Ascending aorta (tissue), 2 donors: ENCODE measurements around the gene EPB41L2. TPM values are rescaled to one million over a fixed set of nuclear protein-coding genes. Genes with fewer than 3 reads are reported as not detected.

Experiments
- DNase-seq, 2 donors: peaks; one replicate each; pipeline ENCODE4 v3.0.0-alpha.2; 2019; ENCODE audit warnings: low spot score in 2 of 2
- H3K27ac ChIP-seq, 2 donors: fragments of 200-600 bp; sonication (generic); one replicate each; pipeline ENCODE4 v1.5.1; 2016 to 2017; ENCODE audit warnings: mild to moderate bottlenecking in 1 of 2
- H3K27me3 ChIP-seq: fragments of 200-600 bp; sonication (generic); one replicate; pipeline ENCODE4 v1.5.1; 2017
- H3K36me3 ChIP-seq, 2 donors: fragments of 200-600 bp; sonication (generic); one replicate each; pipeline ENCODE4 v1.5.1; 2016
- H3K4me1 ChIP-seq, 2 donors: fragments of 200-600 bp; sonication (generic); one replicate each; pipeline ENCODE4 v1.5.1; 2016 to 2017; ENCODE audit warnings: mild to moderate bottlenecking in 1 of 2
- H3K4me3 ChIP-seq, 2 donors: fragments of 200-600 bp; sonication (generic); one replicate each; pipeline ENCODE4 v1.5.1; 2016 to 2017; ENCODE audit warnings: mild to moderate bottlenecking in 1 of 2
- H3K9me3 ChIP-seq, 2 donors: fragments of 200-600 bp; sonication (generic); one replicate each; pipeline ENCODE4 v1.5.1; 2016
- CTCF ChIP-seq, 3 experiments: fragments of 200-600 bp in 2 of 3; fragments of 450-650 bp in 1 of 3; sonication (generic) in 2 of 3; IDR thresholded peaks; one replicate each; pipeline ENCODE4 v1.5.1; 2016 to 2019; ENCODE audit warnings: antibody characterized with exemption in 3 of 3, mild to moderate bottlenecking in 1 of 3, moderate library complexity in 1 of 3
- intact Hi-C: fragments of 100-400 bp; cut with DNase I; formaldehyde crosslinking; loops from one replicate; pipeline ENCODE4 v1.15.1; 2023
- total RNA-seq: library from RNA; depleted of rRNA; stranded (reverse); fragments of >200 nt; gene quantifications from one replicate; pipeline ENCODE4 v1.1.0, GENCODE V29; 2016

The EPB41L2 gene
- total RNA-seq, 1 donor from 2014 or later, result 163 TPM

GRCh38 chr6:130966344-130966980 is 96.6 kb downstream of the EPB41L2 start:
- intact Hi-C loops, result loop anchor here (2.0 to 5.0 kb wide), 3 partner anchors 46 to 96 kb away; partner anchors contain the start of gene EPB41L2
- DNase-seq, result no peak
- no peak for TF ChIP-seq CTCF (IDR thresholded peaks at IDR 0.05)
- peaks cover 0 to 26% of the 10 kb centered on the region in 2 donors for H3K4me1 ChIP-seq
- H3K4me3 ChIP-seq, result peak overlapping the region in 1 of 2 donors; percentile 66
- H3K27ac ChIP-seq, result peak overlapping the region in 1 of 2 donors; percentile 54
- H3K36me3 ChIP-seq, result no peaks in the 10 kb centered on the region
- no peaks in the 10 kb centered on the region for H3K9me3 ChIP-seq
- H3K27me3 ChIP-seq, result no peaks in the 10 kb centered on the region

DNA sequence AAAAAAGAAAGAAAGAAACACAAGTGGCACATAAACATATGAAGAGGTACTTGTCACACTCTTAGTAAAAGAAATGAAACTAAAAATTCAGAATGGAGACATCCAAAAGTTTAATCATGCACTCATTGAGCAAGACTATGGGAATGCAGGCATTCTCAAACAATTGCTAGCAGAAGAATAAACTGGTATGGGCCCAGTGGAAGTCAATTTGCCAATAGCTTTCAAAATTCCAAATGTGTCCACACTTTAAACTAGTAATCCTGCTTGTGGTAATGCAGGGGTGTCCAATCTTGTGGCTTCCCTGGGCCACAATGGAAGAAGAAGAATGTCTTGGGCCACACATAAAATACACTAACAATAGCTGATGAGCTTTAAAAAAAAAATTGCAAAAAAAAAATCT is 97.4 kb downstream of the EPB41L2 start:
- TF ChIP-seq CTCF (IDR thresholded peaks at IDR 0.05), result no peak
- Histone ChIP-seq H3K36me3 (no peaks in the 10 kb centered on the region), H3K4me3 (no peak overlapping the region), H3K27ac (no peak overlapping the region), H3K4me1 (peaks cover 0 to 24% of the 10 kb centered on the region in 2 donors), H3K27me3 (no peaks in the 10 kb centered on the region), H3K9me3 (no peaks in the 10 kb centered on the region)
- no peak for DNase-seq
- intact Hi-C loops, result loop anchor here (2.0 to 5.0 kb wide), 3 partner anchors 47 to 97 kb away; partner anchors contain the start of gene EPB41L2

DNA sequence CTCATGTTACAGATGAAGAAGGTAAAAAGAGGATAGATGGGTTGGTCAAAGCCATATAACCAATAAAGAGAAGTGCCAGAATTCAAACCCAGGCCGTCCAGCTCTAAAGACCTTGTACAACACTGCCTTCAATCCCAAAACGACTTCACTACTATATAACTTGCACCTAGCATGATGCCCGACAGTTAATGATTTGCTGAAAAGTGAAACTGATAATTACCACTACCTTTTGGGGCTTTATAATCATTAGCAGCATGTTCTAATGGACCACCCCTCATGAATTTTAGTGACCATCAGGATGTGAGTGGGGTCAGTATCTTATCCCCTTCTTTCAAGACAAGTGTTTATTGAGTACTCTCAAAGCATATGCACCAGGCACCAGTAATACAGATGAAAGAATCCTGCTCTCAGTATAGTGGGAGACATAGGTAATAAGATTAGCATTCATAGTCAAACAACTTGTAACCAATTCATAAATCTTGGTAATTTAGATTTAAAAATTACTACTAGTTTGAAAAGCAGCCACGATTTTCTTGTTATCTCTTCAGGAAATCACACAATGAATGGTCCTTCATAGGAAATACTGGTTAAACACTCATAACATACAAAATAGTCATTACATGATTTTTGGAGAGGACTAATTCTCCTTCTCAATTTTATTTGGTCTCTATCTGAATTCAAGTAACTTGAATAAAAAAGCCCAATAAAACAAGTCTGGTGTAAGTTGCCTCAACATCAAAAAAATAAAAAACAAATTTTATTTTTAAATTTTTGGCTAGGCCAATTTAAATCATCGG is 98.0 kb downstream of the EPB41L2 start:
- TF ChIP-seq CTCF (IDR thresholded peaks at IDR 0.05), result no peak
- no peaks in the 10 kb centered on the region for H3K9me3 ChIP-seq
- no peak for DNase-seq
- H3K4me1 ChIP-seq, result peaks cover 0 to 23% of the 10 kb centered on the region in 2 donors
- intact Hi-C loops, result loop anchor here (5.0 kb wide), 2 partner anchors 47 to 63 kb away; no protein-coding TSS in a partner anchor
- no peak overlapping the region for H3K4me3 ChIP-seq
- H3K36me3 ChIP-seq, result no peaks in the 10 kb centered on the region
- no peaks in the 10 kb centered on the region for H3K27me3 ChIP-seq
- no peak overlapping the region for H3K27ac ChIP-seq

DNA sequence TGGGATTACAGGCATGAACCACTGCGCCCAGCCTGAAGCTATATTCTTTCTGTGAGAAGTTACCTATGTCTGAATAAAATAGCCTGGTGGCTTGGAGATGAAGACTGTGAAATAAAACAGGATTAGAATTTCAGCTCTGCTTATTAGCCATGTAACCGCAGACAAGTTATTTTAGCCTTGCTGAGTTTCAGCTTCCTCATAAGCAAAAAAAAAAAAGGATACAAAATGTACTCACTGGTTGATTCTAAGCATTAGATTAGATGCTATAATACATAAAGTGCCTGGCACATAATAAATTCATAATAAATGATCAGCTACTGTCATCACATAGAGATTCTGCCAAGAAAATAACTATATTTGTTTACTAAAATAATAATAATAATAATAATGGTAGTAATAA is 98.8 kb downstream of the EPB41L2 start:
- intact Hi-C loops, result no loop called here

DNA sequence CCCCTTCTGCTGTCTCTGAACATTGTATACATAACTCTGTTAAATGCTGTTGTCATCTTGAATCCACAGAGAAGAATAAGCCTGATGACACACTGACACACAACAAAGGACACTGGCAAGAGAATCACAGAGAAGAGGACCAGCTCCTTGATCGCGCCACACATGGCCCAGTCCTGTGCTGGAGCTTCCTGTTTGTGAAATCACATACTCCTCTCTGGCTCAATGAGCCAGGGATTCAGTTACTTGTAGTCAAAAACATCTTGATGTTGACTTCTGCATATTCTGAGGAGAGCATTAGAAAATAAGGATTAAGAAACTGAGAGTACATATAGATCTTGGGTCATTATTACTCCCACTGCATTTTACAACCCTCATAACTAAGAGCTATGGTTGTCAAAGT is 100.1 kb downstream of the EPB41L2 start:
- Histone ChIP-seq H3K27ac (no peak overlapping the region), H3K4me3 (no peak overlapping the region), H3K4me1 (peaks cover 0 to 23% of the 10 kb centered on the region in 2 donors), H3K27me3 (no peaks in the 10 kb centered on the region), H3K9me3 (no peaks in the 10 kb centered on the region), H3K36me3 (no peaks in the 10 kb centered on the region)
- intact Hi-C loops, result no loop called here
- no peak for DNase-seq
- no peak for TF ChIP-seq CTCF (IDR thresholded peaks at IDR 0.05)

More for the DNA sequence above, 98.8 kb downstream of the EPB41L2 start:
- no peaks in the 10 kb centered on the region for H3K27me3 ChIP-seq
- no peaks in the 10 kb centered on the region for H3K9me3 ChIP-seq
- peaks cover 0 to 23% of the 10 kb centered on the region in 2 donors for H3K4me1 ChIP-seq
- no peak for TF ChIP-seq CTCF (IDR thresholded peaks at IDR 0.05)
- no peaks in the 10 kb centered on the region for H3K36me3 ChIP-seq
- H3K4me3 ChIP-seq, result no peak overlapping the region
- H3K27ac ChIP-seq, result no peak overlapping the region
- DNase-seq, result no peak
